GM18526 (cell line): ENCODE measurements around the gene TAAR6.

Experiments used
- POLR2A ChIP-seq: IDR thresholded peaks from 3 replicates; pipeline ENCODE4 v1.6.1; 2011; ENCODE audit not compliant: insufficient read length; ENCODE audit errors: extremely low read depth

Gene TAAR6

GRCh38 chr6:132570221-132570777 lies at the start of gene TAAR6:
TAAR6 (plus strand) TSS chr6:132570322; CDS start chr6:132570322, 0 bp downstream.
- no peak for TF ChIP-seq POLR2A

GRCh38 chr6:132520953-132521352 lies 49.2 kb upstream of the TAAR6 start:
- no peak for TF ChIP-seq POLR2A

- TF ChIP-seq POLR2A = no peak
These were observed 45.5 kb upstream of the TAAR6 start for GRCh38 chr6:132524646-132525045.

GRCh38 chr6:132525866-132526265 lies 44.3 kb upstream of the TAAR6 start:
- no peak for TF ChIP-seq POLR2A

GRCh38 chr6:132526461-132526860 lies 43.7 kb upstream of the TAAR6 start:
- no peak for TF ChIP-seq POLR2A

GRCh38 chr6:132527791-132528190 lies 42.3 kb upstream of the TAAR6 start:
- TF ChIP-seq POLR2A = no peak

- TF ChIP-seq POLR2A = no peak
These were observed 39.7 kb upstream of the TAAR6 start for GRCh38 chr6:132530293-132530974.

GRCh38 chr6:132537145-132537544 lies 33.0 kb upstream of the TAAR6 start:
- no peak for TF ChIP-seq POLR2A

- no peak for TF ChIP-seq POLR2A
These were observed 32.1 kb upstream of the TAAR6 start, which contains the start of gene TAAR9 for GRCh38 chr6:132537977-132538376. TAAR9 (plus strand) TSS chr6:132538277; CDS start chr6:132538290, 13 bp downstream.

- TF ChIP-seq POLR2A = no peak
These were observed 25.3 kb upstream of the TAAR6 start for GRCh38 chr6:132544826-132545225.

GRCh38 chr6:132548746-132549463 lies 21.2 kb upstream of the TAAR6 start:
- TF ChIP-seq POLR2A = no peak

- no peak for TF ChIP-seq POLR2A
These were observed 18.9 kb upstream of the TAAR6 start for GRCh38 chr6:132551214-132551613.

- TF ChIP-seq POLR2A = no peak
These were observed 17.8 kb upstream of the TAAR6 start, which contains the start of gene TAAR8 for GRCh38 chr6:132552372-132552771. TAAR8 (plus strand) TSS chr6:132552672; CDS start chr6:132552693, 21 bp downstream.

GRCh38 chr6:132566404-132566803 lies 3.7 kb upstream of the TAAR6 start:
- no peak for TF ChIP-seq POLR2A

GRCh38 chr6:132567566-132567965 lies 2.6 kb upstream of the TAAR6 start:
- no peak for TF ChIP-seq POLR2A

- no peak for TF ChIP-seq POLR2A
These were observed 1.5 kb upstream of the TAAR6 start for GRCh38 chr6:132568611-132569010.
